PC-3 (cell line): Measurements from ENCODE around the gene SH2D6.

Experiments
- CTCF ChIP-seq: fragments of 300-600 bp; sonication (generic); conservative IDR thresholded peaks from 2 replicates; pipeline ENCODE4 v1.5.1; 2017; ENCODE audit warnings: antibody characterized with exemption, low read depth, mild to moderate bottlenecking, low read length
- EZH2 ChIP-seq: fragments of 300-600 bp; sonication (generic); IDR thresholded peaks from one replicate; pipeline ENCODE4 v1.6.1; 2017; ENCODE audit warnings: antibody characterized with exemption, mild to moderate bottlenecking, low read length; ENCODE audit not compliant: unreplicated experiment
- EZH2phosphoT487 ChIP-seq: fragments of 300-600 bp; sonication (generic); IDR thresholded peaks from 2 replicates; pipeline ENCODE4 v1.6.1; 2018; ENCODE audit warnings: mild to moderate bottlenecking, antibody characterized with exemption, low read length, borderline replicate concordance

- TF ChIP-seq CTCF (no peak), EZH2 (no peak), EZH2phosphoT487 (no peak)
Measured at GRCh38 chr2:85457877-85458316, 39.4 kb downstream of the SH2D6 start.
